ENCODE data around the gene SESN3. TPM values are rescaled to one million over a fixed set of nuclear protein-coding genes. Genes with fewer than 3 reads are reported as not detected.

SESN3 gene
- total and polyA plus RNA-seq, 4 donors: 4.0 to 73.3 (median 20.1) TPM

GRCh38 chr11:95148938-95149337 lies 82.1 kb downstream of the SESN3 start:
- no peak for DNase-seq
- WGBS, 2 donors: 55 to 60% methylated on average over 2 of the region's 2 CpGs
- Histone ChIP-seq H3K36me3 (ENCODE audit: control insufficient read depth in 4 of 4, insufficient read depth in 4 of 4, low read length in 4 of 4) (no peaks in the 10 kb centered on the region), H3K27me3 (ENCODE audit: control insufficient read depth in 3 of 3, insufficient read depth in 3 of 3, low read length in 2 of 3) (no peaks in the 10 kb centered on the region), H3K9ac (ENCODE audit: insufficient read depth in 1 of 2, low read length in 2 of 2) (no peak overlapping the region), H3K9me3 (ENCODE audit: control insufficient read depth in 4 of 4, insufficient read depth in 3 of 4, low read length in 3 of 4) (no peaks in the 10 kb centered on the region), H3K4me1 (ENCODE audit: control insufficient read depth in 5 of 5, insufficient read depth in 5 of 5, low read length in 5 of 5) (peaks cover 0 to 18% (median 8%) of the 10 kb centered on the region in 5 donors), H3K4me3 (no peak overlapping the region), H3K27ac (ENCODE audit: low read depth in 1 of 2, low read length in 1 of 2) (peak overlapping the region in 1 of 2 donors; percentile 17)
- TF ChIP-seq CTCF (IDR thresholded peaks at IDR 0.05; ENCODE audit: control extremely low read depth, extremely low read depth): no peak
- ATAC-seq (ENCODE audit: insufficient read depth, low FRiP score): no peak

- no peak overlapping the region for H3K27ac ChIP-seq (ENCODE audit: low read depth in 1 of 2, low read length in 1 of 2)
- H3K4me1 ChIP-seq (ENCODE audit: control insufficient read depth in 5 of 5, insufficient read depth in 5 of 5, low read length in 5 of 5): peaks cover 0 to 18% (median 7%) of the 10 kb centered on the region in 5 donors
- no peak for DNase-seq
- H3K27me3 ChIP-seq (ENCODE audit: control insufficient read depth in 3 of 3, insufficient read depth in 3 of 3, low read length in 2 of 3): no peaks in the 10 kb centered on the region
- TF ChIP-seq CTCF (IDR thresholded peaks at IDR 0.05; ENCODE audit: control extremely low read depth, extremely low read depth): no peak
- H3K36me3 ChIP-seq (ENCODE audit: control insufficient read depth in 4 of 4, insufficient read depth in 4 of 4, low read length in 4 of 4): no peaks in the 10 kb centered on the region
- no peak overlapping the region for H3K4me3 ChIP-seq
- no peak overlapping the region for H3K9ac ChIP-seq (ENCODE audit: insufficient read depth in 1 of 2, low read length in 2 of 2)
- no peak for ATAC-seq (ENCODE audit: insufficient read depth, low FRiP score)
- no peaks in the 10 kb centered on the region for H3K9me3 ChIP-seq (ENCODE audit: control insufficient read depth in 4 of 4, insufficient read depth in 3 of 4, low read length in 3 of 4)
These were observed 82.6 kb downstream of the SESN3 start for GRCh38 chr11:95148406-95148805.

- H3K27ac ChIP-seq (ENCODE audit: low read depth in 1 of 2, low read length in 1 of 2): no peak overlapping the region
- no peaks in the 10 kb centered on the region for H3K9me3 ChIP-seq (ENCODE audit: control insufficient read depth in 4 of 4, insufficient read depth in 3 of 4, low read length in 3 of 4)
- H3K4me3 ChIP-seq: no peak overlapping the region
- no peak for TF ChIP-seq CTCF (IDR thresholded peaks at IDR 0.05; ENCODE audit: control extremely low read depth, extremely low read depth)
- DNase-seq (peak in 2 of 3 donors; percentile 55 to 62), ATAC-seq (ENCODE audit: insufficient read depth, low FRiP score) (no peak)
- peaks cover 0 to 18% (median 7%) of the 10 kb centered on the region in 5 donors for H3K4me1 ChIP-seq (ENCODE audit: control insufficient read depth in 5 of 5, insufficient read depth in 5 of 5, low read length in 5 of 5)
- WGBS, 2 donors: 16 to 19% methylated on average over 4 of the region's 4 CpGs
- H3K9ac ChIP-seq (ENCODE audit: insufficient read depth in 1 of 2, low read length in 2 of 2): no peak overlapping the region
- no peaks in the 10 kb centered on the region for H3K27me3 ChIP-seq (ENCODE audit: control insufficient read depth in 3 of 3, insufficient read depth in 3 of 3, low read length in 2 of 3)
- no peaks in the 10 kb centered on the region for H3K36me3 ChIP-seq (ENCODE audit: control insufficient read depth in 4 of 4, insufficient read depth in 4 of 4, low read length in 4 of 4)
These were observed 83.6 kb downstream of the SESN3 start for GRCh38 chr11:95147364-95147905.

Data from lung (tissue), 12 donors.